Tongue (tissue), 2 donors: ENCODE data around the gene PVALB. TPM values are rescaled to one million over a fixed set of nuclear protein-coding genes. Genes with fewer than 3 reads are reported as not detected.

Experiments
- DNase-seq: peaks from one replicate; pipeline ENCODE4 v3.0.0-alpha.2; 2015
- total RNA-seq: library from RNA; depleted of rRNA; stranded (reverse); fragments of >200 nt; gene quantifications from one replicate; pipeline ENCODE4 v1.2.3, GENCODE V29; 2014

The PVALB gene
- total RNA-seq, 1 donor from 2014 or later: 12.5 TPM

- no peak for DNase-seq
Observed at GRCh38 chr22:36846271-36846670, 29.4 kb upstream of the PVALB start.

DNA sequence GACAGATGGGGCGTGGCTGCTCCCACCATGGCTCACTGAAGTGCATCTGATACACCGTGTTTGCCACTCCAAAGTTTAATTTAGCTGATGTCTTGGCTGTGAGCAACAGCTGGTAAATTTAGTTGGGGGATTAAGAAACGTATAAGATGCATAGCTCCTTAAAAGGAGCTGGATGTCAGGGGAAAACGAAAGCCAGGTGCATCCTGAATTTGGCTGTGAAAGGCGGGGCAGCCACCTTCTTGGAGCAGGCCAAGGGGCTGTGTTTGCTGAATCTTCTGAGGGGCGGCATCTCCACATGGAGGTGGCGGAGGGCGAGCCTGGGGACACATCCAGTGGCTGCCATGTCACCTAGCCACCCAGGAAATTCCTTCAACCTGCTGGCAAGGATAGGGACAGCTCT lies 23.3 kb upstream of the PVALB start:
- DNase-seq: no peak

DNA sequence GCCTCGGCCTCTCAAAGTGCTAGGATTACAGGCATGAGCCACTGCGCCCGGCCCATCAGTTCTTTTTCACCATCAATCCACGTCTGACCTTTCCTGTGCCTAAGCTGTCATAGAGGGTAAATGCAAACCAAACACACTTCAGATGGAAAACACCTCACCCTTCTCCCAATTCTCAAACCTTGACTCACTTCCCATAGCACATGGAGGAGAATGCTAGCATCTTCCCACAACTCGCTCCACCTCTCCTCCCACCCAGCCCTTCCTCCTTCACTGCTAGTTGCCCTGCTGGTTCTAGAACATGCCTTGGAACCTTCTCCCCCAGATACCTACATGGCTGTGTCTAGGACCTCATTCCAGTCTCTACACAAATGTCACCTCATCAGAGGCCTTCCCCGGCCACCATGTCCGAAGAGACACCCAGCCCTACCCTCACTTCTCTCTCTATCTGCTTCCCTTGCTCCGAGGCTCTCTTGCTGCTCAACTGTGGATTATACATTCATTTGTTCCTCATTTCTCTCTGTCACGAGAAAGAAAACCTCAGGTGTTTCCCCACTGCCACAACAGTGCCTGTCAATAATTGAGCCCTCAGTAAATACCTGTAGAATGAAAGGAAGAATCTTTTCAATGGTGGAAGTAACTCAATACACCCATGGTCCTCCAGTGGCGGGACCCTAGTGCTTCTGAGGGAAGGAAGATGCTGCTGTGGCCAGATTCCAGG lies 22.7 kb upstream of the PVALB start:
- DNase-seq: no peak

DNA sequence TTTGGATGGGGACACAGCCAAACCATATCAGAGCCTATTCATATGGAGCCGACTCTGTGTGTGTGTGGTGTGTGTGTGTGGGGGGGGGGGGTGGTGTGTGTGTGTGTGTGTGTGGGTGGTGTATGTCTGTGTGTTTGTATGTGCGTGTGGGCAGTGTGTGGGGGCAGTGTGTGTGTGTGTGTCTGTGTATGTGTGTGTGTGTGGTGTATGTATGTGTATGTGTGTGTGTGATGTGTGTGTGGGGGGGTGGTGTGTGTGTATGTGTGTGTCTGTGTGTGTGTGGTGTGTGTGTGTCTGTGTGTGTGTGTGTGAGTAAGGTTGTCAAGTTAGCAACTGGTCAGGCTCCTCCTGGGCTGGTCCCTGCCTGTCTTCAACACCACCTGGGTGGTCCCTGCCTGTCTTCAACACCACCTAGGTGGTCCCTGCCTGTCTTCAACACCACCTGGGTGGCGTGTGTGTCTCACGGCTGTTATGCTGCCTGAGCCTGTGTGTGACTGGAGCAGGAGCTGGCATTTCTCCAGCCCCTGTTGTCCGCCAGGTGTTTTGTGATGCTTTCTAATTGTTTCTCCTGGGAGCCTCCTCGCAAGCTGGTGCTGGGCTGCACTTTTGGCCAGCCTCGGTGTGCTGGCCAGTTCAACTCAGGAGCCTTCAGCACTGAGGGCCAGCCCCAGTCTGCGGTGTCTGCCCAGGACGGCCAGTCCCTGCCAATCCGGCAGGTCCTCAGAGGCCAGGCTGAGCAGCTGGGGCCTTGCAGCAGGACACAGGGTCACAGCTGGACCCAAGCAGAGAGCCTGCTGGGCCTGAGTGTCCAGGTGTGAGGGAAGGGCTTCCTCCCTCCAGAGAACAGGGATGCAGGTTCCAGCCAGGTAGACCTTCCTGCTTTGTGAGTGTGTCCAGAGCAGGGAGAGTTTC lies 21.5 kb upstream of the PVALB start:
- peak; percentile 31 for DNase-seq

GRCh38 chr22:36835903-36836302 lies 19.1 kb upstream of the PVALB start:
- no peak for DNase-seq

GRCh38 chr22:36833073-36833472 lies 16.2 kb upstream of the PVALB start:
- DNase-seq: no peak

GRCh38 chr22:36831717-36832116 lies 14.9 kb upstream of the PVALB start:
- DNase-seq: no peak

- no peak for DNase-seq
Observed at GRCh38 chr22:36831206-36831605, 14.4 kb upstream of the PVALB start.

DNA sequence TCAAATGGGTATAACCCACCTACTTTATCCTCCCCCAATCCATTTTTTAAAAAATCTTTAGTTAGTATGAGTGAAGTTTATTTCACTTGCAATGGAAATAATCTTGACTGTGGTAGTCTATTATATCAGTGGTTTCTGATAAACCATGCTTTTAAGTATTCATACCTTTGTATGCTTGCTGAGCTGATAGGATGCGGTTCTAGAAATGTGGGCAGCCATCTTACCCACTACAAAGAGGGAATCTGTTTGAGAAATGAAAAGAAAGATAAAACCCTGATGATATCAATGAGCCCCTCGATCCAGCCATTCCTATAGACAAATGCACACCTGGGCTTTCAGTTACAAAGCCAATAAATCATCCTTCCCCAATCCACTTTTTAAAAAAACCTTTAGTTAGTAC lies 13.8 kb upstream of the PVALB start:
- DNase-seq: no peak

DNA sequence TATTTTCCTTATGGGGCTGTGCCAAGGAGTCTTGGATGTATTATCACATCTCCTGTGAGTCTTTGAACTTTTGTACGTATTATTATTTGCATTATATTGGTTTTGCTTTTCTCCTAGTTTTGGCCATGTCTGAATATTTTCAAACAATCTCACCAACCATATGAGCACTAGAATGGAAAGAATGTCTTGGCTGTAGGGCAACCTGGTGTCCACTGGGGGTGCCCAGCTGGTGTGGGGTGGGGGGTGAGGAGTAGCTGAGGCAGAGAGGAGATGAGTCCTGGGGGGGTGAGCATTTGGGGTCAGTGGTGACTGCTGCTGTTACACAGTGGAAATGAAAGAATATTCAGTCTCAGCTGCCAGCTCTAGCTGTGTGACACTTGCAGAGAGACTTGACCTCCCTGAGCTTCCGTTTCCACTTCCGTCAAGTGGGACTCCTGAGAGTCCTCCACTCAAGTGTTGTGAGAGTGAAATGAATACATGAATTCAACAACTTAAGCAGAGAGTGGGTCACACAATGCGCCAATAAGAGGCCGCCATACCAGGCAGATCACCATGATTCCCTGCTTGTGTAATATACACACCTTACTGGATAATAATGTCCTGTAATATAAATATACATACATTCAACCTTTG lies 12.7 kb upstream of the PVALB start:
- DNase-seq: no peak

- no peak for DNase-seq
Observed at GRCh38 chr22:36828815-36829214, 12.0 kb upstream of the PVALB start.

DNA sequence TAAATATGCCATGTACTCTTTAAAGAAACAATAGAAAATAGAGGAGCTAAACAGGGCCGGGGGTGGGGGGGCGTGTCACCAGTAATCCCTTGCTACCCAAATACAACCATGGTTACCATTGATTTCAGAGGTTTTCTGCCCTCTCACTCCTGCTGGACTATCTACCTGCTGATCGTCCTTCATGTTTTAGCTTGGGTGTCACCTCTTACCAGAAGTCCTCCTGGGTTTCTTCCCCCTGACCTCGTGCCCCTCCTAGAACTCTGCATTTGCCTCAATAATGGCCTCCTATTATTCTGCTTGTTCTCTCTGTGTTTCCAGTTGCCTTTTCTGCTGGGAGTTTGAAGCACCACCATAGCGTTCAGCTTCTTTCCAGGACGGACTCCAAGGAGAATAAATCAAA lies 9.4 kb upstream of the PVALB start:
- DNase-seq: no peak

- no peak for DNase-seq
Observed at GRCh38 chr22:36824655-36825054, 7.8 kb upstream of the PVALB start.

DNA sequence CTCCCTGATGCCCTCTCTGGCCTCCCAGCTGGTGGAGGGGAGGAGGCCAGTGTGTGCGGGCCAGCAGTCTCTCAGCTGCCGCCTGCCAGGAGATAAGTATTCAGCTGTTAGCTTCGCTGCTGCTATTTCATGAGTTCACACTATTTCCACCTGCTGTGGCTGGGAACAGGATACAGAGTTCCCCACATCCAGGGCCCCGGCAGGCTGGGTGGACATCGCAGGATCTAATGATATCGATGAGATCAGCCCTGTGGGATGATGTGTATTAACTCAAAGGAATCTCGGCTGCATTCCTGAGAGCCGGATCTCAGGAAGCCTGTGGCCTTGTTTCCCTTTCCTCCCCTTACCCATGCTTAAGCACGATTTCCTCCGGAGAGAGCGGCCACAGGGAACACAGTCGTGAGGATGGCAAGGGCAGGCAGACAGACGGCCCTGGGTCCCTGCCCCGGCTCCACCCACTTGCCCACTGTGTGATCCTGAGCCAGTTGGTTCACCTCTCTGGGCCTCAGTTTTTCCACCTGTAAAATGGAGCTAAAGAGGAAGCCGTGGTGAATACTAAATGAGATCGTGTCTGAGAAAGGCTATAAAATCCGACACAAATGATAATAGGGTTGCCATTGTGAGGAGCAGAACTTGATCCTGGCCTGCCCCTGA lies 6.5 kb upstream of the PVALB start:
- peak; percentile 95 for DNase-seq

- no peak for DNase-seq
Observed at GRCh38 chr22:36822581-36822980, 5.7 kb upstream of the PVALB start.

- no peak for DNase-seq
Observed at GRCh38 chr22:36819112-36819511, 2.3 kb upstream of the PVALB start.

DNA sequence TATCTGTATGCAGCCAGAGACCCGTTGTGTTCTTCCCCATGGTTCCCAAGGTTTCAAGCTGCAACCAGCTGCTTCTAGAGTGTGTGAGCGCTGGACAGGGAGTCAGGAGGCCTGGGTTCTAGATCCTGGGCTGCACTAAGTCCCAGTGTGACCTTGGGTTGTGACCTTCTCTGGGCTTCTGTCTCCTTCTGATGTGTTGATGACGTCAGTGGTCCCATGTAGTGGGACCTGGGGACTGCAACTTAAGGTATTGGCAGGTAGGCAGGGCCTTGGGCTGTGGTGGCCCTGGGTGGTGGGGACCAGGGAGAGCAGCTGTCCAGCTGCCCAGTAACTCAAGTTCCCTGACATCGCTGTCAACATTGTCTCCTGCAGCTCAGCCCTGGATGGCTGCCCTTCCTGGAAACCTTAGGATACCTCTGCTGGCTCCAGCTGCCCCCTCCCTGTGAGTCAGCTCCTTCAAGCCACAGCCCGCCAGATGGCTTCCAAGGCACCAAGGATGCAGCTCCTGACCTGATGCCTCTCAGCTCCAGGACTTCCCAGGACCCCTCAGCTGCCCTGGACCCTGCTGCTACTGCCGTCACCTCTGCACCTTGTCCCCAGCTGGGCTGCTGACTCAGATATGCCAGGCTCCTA lies 1.3 kb upstream of the PVALB start:
- DNase-seq: no peak

DNA sequence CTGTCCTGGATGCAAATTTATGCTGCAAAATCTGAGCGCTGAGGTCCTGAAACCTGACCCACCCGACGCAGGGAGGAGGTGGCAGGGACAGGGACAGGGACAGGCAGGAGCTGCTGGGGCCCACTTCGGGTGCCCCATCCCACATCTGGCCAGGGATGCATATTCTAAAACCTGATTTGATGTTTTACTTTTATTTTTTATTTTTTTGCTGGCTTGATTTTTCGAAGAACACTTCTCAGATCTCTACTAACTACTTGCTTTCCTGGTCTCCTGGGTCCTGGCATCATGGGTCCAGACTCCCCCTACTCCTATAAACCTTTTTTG lies 652 bp upstream of the PVALB start:
- DNase-seq: no peak

- no peak for DNase-seq
Observed at GRCh38 chr22:36816339-36816635, 548 bp downstream of the PVALB start.

DNA sequence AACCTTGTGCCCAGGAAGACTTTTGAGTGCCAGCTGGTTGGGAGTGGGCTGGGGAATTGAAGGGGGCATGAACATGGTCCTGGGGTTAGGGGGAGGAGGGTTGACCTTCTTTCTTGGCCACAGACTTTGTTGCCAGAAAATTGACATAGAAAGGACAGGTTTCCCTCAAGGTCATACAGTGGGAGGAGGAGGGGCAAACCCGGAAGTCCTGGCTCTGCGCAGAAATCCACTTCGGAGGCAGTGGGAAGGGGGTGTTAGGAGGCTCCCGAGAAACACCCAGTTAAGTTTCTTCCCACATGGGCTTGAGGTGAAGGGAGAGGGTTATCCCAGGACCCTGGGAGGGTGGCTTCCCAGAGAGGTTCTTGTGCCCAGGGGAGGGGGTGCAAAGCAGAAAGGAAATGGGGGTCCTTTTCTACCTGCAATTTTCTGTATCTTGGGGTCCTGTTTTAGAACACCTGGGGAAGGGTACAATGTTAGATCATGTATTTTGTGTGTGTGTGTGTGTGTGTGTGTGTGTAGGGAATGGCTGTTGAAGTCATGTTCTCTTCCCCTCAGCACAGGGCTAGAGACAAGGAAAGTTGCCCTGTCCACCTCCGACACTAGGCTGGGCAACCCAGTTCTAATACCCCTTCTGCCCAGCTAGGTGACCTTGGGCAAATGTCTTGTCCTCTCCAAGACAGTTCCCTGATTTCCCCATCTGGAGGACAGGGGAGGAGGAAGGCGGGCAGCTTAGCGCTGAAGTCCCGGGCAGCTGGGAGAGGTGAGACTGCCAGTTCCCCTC lies 1.1 kb downstream of the PVALB start:
- DNase-seq: no peak

- no peak for DNase-seq
Observed at GRCh38 chr22:36814801-36815200, 2.0 kb downstream of the PVALB start.
